B cell (primary cell): ENCODE data around the gene TCF12. TPM values are rescaled to one million over a fixed set of nuclear protein-coding genes. Genes with fewer than 3 reads are reported as not detected.
"Not testable (repeated sequence)": the region's sequence is repeated elsewhere in the genome, so short reads cannot be mapped to it uniquely, and the experiment has no call there.

Experiments
- ATAC-seq: fragments of 200-7000 bp; cut with Tn5 transposase; one replicate; pipeline ENCODE4 v1.10.0; 2021; ENCODE audit warnings: low read depth, mild to moderate bottlenecking, moderate number of reproducible peaks, moderate library complexity
- CTCF ChIA-PET: fragments of 350-600 bp; sonication (Branson Sonifier 250); formaldehyde crosslinking; loops from one replicate; lab custom pipeline; 2021; ENCODE audit warnings: antibody characterized with exemption, inconsistent platforms; lab: Charles Lee
- POLR2A ChIA-PET: fragments of 350-600 bp; sonication (Branson Sonifier 250); formaldehyde crosslinking; loops from one replicate; lab custom pipeline; 2021; ENCODE audit warnings: antibody characterized with exemption; lab: Charles Lee
- DNase-seq: peaks from one replicate; pipeline ENCODE4 v3.0.0; 2013
- H2AFZ ChIP-seq: 2 replicates; pipeline ENCODE4 v1.6.1; 2012; ENCODE audit warnings: mild to moderate bottlenecking, low read depth, low read length; ENCODE audit not compliant: insufficient read depth, poor library complexity, severe bottlenecking
- H3K27ac ChIP-seq, 2 donors: 1 replicate in 1 of 2; 2 replicates in 1 of 2; pipeline ENCODE4 v1.5.1; 2012 to 2013; ENCODE audit warnings: low read length in 2 of 2, mild to moderate bottlenecking in 2 of 2, moderate library complexity in 1 of 2
- H3K27me3 ChIP-seq, 4 experiments: fragments of 200-600 bp in 1 of 4; sonication (generic) in 1 of 4; replicated peaks in 1 of 4; 1 replicate in 2 of 4; 2 replicates in 2 of 4; pipeline versions ENCODE4 v1.6.1 to v1.7.0; 2013 to 2016; ENCODE audit warnings: low read length in 3 of 4, mild to moderate bottlenecking in 2 of 4, mixed read lengths in 1 of 4, moderate library complexity in 1 of 4; ENCODE audit not compliant: insufficient read depth in 4 of 4, control insufficient read depth in 3 of 4; ENCODE audit errors: control extremely low read depth in 1 of 4
- H3K36me3 ChIP-seq, 2 experiments: replicated peaks in 1 of 2; 1 replicate in 1 of 2; 2 replicates in 1 of 2; pipeline versions ENCODE4 v1.6.1 to v1.7.1; 2013; ENCODE audit warnings: low read length in 1 of 2; ENCODE audit not compliant: insufficient read depth in 2 of 2, control insufficient read depth in 1 of 2; ENCODE audit errors: control extremely low read depth in 1 of 2, extremely low read depth in 1 of 2
- H3K4me1 ChIP-seq, 2 donors: fragments of 200-600 bp in 1 of 2; sonication (generic) in 1 of 2; 1 replicate in 1 of 2; 2 replicates in 1 of 2; pipeline versions ENCODE4 v1.5.1 to v1.6.1; 2013 to 2017; ENCODE audit warnings: low read length in 2 of 2; ENCODE audit not compliant: control insufficient read depth in 2 of 2, insufficient read depth in 2 of 2
- H3K4me2 ChIP-seq: replicated peaks from 2 replicates; pipeline ENCODE3; 2012; ENCODE audit warnings: mild to moderate bottlenecking, low read depth, low read length; ENCODE audit not compliant: poor library complexity, severe bottlenecking
- H3K4me3 ChIP-seq, 5 experiments: fragments of 200-600 bp in 1 of 5; sonication (generic) in 1 of 5; 1 replicate in 3 of 5; 2 replicates in 2 of 5; pipeline versions ENCODE4 v1.5.1 to v1.7.0; 2011 to 2016; ENCODE audit warnings: low read length in 4 of 5, mild to moderate bottlenecking in 4 of 5, low read depth in 2 of 5, control low read depth in 1 of 5, moderate library complexity in 1 of 5; ENCODE audit not compliant: insufficient read depth in 1 of 5; ENCODE audit errors: control extremely low read depth in 1 of 5, extremely low read depth in 1 of 5
- H3K79me2 ChIP-seq: fragments of 200-600 bp; sonication (generic); one replicate; pipeline ENCODE4 v1.6.0; 2016; ENCODE audit warnings: low read length; ENCODE audit not compliant: control insufficient read depth, insufficient read depth
- H3K9ac ChIP-seq: fragments of 200-600 bp; sonication (generic); 2 replicates; pipeline ENCODE4 v1.6.1; 2017; ENCODE audit warnings: mild to moderate bottlenecking, low read length, moderate library complexity
- H3K9me3 ChIP-seq, 3 donors: one replicate each; pipeline versions ENCODE4 v1.6.1 to v1.7.1; 2013; ENCODE audit warnings: low read length in 2 of 3; ENCODE audit not compliant: control insufficient read depth in 2 of 3, insufficient read depth in 1 of 3; ENCODE audit errors: control extremely low read depth in 1 of 3
- H4K20me1 ChIP-seq: 2 replicates; pipeline ENCODE4 v1.6.0; 2012; ENCODE audit warnings: mild to moderate bottlenecking, low read length; ENCODE audit not compliant: insufficient read depth, control insufficient read depth, poor library complexity, severe bottlenecking
- H3K27ac Mint-ChIP-seq: one replicate; pipeline ENCODE4 v1.8.0; 2021; ENCODE audit warnings: mixed read lengths
- H3K27me3 Mint-ChIP-seq: one replicate; pipeline ENCODE4 v1.8.0; 2021; ENCODE audit warnings: mixed read lengths
- H3K4me1 Mint-ChIP-seq: one replicate; pipeline ENCODE4 v1.8.0; 2021; ENCODE audit warnings: mixed read lengths
- H3K4me3 Mint-ChIP-seq: one replicate; pipeline ENCODE4 v1.8.0; 2021; ENCODE audit warnings: mixed read lengths
- H3K9me3 Mint-ChIP-seq: one replicate; pipeline ENCODE4 v1.8.0; 2022; ENCODE audit warnings: mixed read lengths; ENCODE audit not compliant: insufficient read depth
- EZH2 ChIP-seq: IDR thresholded peaks from 2 replicates; pipeline ENCODE4 v1.6.1; 2012; ENCODE audit warnings: borderline replicate concordance, low read depth, mild to moderate bottlenecking, moderate library complexity, low read length; ENCODE audit not compliant: insufficient read depth, poor library complexity, severe bottlenecking
- WGBS: methylation state at CpG from one replicate; pipeline ENCODE4 v1.1.5; 2013; ENCODE audit warnings: missing lambda C conversion rate; ENCODE audit not compliant: insufficient coverage; 5-methylcytosine and 5-hydroxymethylcytosine counted together
- intact Hi-C: fragments of 100-400 bp; cut with micrococcal nuclease; formaldehyde crosslinking; loops from one replicate; pipeline ENCODE4 v1.10.0; 2022
- polyA plus RNA-seq: library from polyadenylated mRNA; depleted of rRNA; stranded (reverse); fragments of >200 nt; gene quantifications from 2 replicates; pipeline ENCODE4 v1.2.3, GENCODE V29; 2012
- total RNA-seq, 2 donors: library from RNA; stranded (reverse); fragments of 120-200 nt in 1 of 2; gene quantifications; 1 replicate in 1 of 2; 2 replicates in 1 of 2; pipeline versions ENCODE4 v1.2.3 to v1.2.4, GENCODE V29; 2013 to 2022
- TF ChIP-seq, protein P1 (sequence below): fragments of 200-600 bp; IDR thresholded peaks from one replicate; pipeline ENCODE4 v1.8.0; 2022; ENCODE audit warnings: antibody characterized with exemption, mild to moderate bottlenecking

The TCF12 gene
- total and polyA plus RNA-seq, 2 donors (not counting 1 experiment from before 2014, with no cell fraction given) = 27.1 to 131 TPM

DNA sequence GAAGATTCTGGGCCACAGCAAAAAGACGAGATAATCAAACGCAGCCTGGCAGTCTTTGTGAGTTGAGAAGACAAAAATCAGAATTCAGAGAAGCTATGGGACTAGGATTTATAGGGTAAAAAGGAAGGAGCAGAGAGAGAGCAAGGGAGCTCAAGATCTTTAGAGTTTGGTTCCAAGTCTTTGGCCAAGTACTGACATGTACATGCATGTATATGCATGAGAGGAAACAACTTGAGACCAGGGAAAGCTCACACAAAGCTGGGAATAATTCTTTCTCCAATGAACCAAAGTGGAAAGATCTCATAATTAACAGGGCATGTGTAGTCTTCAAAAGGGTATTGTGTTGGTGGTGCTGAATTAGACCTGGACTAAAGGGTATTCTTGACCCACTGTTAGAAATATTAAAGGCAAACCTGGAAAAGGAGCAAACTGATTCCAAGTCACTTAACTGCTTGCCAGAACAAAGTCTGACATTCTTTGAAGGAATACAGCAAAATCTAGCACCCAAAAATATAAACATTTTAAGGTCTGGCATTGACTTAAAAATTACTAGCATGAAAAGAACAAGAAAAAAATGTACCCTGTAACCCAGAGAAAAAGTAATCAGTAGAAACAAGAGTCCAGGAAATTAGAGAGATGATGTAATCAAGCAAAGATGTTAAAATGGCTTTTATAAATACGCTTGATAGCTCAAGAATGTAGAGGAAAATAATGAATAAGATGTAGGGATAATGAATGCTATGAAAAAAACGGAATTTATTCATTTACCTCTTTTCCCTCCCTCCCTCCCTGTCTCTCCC is 231.8 kb downstream of the TCF12 start:
- no peak overlapping the region for H3K4me3 Mint-ChIP-seq
- DNase-seq (no peak), ATAC-seq (no peak)
- no peak overlapping the region for H3K9ac ChIP-seq
- no peak overlapping the region for H3K27ac ChIP-seq
- intact Hi-C loops = no loop called here
- H3K27me3 Mint-ChIP-seq = no peaks in the 10 kb centered on the region
- no peaks in the 10 kb centered on the region for H4K20me1 ChIP-seq
- ChIA-PET CTCF (interaction anchor here (1.6 to 10.9 kb wide), 2 partner anchors 157 to 393 kb away, joined by 3 to 323 read pairs; no protein-coding TSS in a partner anchor), POLR2A (no interaction called here)
- no peak overlapping the region for H3K4me2 ChIP-seq
- peaks cover 0 to 5% of the 10 kb centered on the region in 2 experiments for H3K36me3 ChIP-seq
- H3K4me1 ChIP-seq = peaks cover 12 to 15% of the 10 kb centered on the region in 2 donors
- H3K9me3 Mint-ChIP-seq = peaks cover 9% of the 10 kb centered on the region
- 100% methylated on average over 2 of the region's 4 CpGs for WGBS
- TF ChIP-seq, protein P1, sequence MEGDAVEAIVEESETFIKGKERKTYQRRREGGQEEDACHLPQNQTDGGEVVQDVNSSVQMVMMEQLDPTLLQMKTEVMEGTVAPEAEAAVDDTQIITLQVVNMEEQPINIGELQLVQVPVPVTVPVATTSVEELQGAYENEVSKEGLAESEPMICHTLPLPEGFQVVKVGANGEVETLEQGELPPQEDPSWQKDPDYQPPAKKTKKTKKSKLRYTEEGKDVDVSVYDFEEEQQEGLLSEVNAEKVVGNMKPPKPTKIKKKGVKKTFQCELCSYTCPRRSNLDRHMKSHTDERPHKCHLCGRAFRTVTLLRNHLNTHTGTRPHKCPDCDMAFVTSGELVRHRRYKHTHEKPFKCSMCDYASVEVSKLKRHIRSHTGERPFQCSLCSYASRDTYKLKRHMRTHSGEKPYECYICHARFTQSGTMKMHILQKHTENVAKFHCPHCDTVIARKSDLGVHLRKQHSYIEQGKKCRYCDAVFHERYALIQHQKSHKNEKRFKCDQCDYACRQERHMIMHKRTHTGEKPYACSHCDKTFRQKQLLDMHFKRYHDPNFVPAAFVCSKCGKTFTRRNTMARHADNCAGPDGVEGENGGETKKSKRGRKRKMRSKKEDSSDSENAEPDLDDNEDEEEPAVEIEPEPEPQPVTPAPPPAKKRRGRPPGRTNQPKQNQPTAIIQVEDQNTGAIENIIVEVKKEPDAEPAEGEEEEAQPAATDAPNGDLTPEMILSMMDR = no peak
- no peak for TF ChIP-seq EZH2
- peaks cover 28% of the 10 kb centered on the region for H3K4me1 Mint-ChIP-seq
- H3K27me3 ChIP-seq = no peaks in the 10 kb centered on the region
- peaks cover 0 to 15% (median 14%) of the 10 kb centered on the region in 3 donors for H3K9me3 ChIP-seq
- no peak overlapping the region for H2AFZ ChIP-seq
- H3K27ac Mint-ChIP-seq = no peak overlapping the region
- peaks cover 10% of the 10 kb centered on the region for H3K79me2 ChIP-seq
- no peak overlapping the region for H3K4me3 ChIP-seq

DNA sequence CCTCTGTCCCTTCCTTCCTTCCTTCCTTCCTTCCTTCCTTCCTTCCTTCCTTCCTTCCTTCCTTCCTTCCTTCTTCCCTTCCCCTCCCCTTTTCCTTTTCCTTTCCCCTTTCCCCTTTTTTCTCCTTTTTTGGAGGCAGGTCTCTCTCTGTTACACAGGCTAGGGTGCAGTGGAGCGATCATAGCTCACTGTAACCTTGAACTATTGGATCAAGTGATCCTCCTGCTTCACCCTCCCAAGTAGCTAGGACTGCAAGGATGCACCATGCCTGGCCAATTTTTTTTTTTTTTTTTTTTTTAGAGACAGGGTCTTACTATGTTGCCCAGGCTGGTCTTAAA is 232.4 kb downstream of the TCF12 start:
- H3K9ac ChIP-seq, intact Hi-C loops, ATAC-seq, H3K9me3 Mint-ChIP-seq, H3K27me3 Mint-ChIP-seq, H3K27ac ChIP-seq, H3K27me3 ChIP-seq, H3K4me2 ChIP-seq, DNase-seq, POLR2A ChIA-PET, H4K20me1 ChIP-seq, H2AFZ ChIP-seq, H3K27ac Mint-ChIP-seq, H3K36me3 ChIP-seq, H3K4me3 ChIP-seq, H3K4me3 Mint-ChIP-seq: not testable (repeated sequence)
- Histone ChIP-seq H3K9me3 (peaks cover 0 to 15% (median 14%) of the 10 kb centered on the region in 3 donors), H3K79me2 (peaks cover 10% of the 10 kb centered on the region), H3K4me1 (peaks cover 12 to 15% of the 10 kb centered on the region in 2 donors)
- H3K4me1 Mint-ChIP-seq = peaks cover 28% of the 10 kb centered on the region
- WGBS = 100% methylated on average over 1 of the region's 1 CpG
- CTCF ChIA-PET = interaction anchor here (0.7 to 10.9 kb wide), 4 partner anchors 10 to 392 kb away, joined by 3 to 323 read pairs (median 4); no protein-coding TSS in a partner anchor
